ENCODE measurements around the gene MPV17. TPM values are rescaled to one million over a fixed set of nuclear protein-coding genes. Genes with fewer than 3 reads are reported as not detected.
"Not testable (repeated sequence)": the region's sequence is repeated elsewhere in the genome, so short reads cannot be mapped to it uniquely, and the experiment has no call there.

Gene MPV17
- total RNA-seq, 1 experiment from 2014 or later: 40.5 TPM

DNA sequence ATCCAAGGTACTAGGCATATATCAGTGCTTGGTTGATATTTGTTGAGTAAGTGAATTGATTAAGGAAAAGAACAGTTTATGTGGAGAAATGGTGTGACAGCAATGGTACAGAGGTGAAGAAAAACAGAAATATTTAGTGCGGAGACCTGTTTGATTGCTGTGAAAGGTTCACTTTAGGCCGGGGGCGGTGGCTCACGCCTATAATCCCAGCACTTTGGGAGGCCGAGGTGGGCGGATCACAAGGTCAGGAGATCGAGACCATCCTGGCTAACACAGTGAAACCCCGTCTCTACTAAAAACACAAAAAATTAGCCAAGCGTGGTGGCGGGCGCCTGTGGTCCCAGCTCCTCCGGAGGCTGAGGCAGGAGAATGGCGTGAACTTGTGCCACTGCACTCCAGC is 54.6 kb downstream of the MPV17 start:
- DNase-seq (ENCODE audit: low spot score): not testable (repeated sequence)

DNA sequence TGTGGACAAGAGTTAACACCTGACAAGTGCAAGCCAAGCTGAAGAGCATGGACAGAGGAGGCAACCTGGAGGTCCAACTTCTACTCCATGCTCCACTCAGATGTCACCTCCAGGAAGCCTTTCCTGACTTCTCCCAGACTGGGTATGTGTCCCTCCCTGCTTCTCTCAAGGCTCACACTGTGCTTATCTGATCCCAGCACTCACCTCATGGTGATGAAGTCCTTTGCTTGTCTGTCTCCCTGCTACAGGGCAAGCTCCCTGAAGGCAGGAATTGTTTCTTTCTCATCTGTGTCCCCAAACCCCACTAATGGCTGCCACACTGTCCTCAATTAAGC is 57.4 kb downstream of the MPV17 start:
- no peak for DNase-seq (ENCODE audit: low spot score)

DNA sequence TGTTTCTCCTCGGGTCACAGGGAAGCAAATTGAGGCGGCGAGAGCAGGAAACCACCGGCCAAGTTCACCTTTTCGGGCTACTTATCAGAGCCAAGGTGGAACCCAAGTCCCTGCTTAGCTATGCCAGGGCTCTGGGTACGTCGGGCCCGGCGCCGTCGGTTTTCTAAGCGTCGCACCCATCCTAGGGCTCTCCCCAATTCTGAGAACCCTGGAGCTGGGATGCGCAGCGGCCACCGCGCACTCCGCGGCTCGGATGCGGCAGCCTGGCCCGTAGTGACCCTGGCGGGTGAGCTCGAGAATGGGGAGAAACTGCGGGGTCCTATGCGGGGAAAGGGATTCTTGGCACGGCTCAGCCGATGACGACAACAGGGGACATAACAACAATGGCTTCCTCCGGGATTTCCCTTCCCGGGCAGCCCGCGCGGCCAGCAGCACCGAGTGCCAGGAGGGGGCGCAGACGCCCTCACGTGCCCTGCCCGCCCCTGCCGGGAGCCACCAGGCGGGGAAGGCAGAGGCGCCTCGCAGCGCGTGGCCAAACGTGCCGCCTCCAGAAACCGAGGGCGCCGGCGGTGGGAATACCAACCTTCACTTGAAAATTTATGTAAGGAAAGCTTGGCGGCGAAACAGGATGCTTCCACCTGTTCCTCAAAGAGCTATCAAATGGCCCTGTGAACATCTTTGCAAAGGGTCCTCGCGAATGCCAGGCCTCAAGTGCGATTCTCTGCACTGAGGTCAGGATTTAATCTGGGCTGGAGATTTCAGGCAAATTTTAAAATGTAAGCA is 58.0 kb downstream of the MPV17 start:
- peak; percentile 38 for DNase-seq (ENCODE audit: low spot score)

DNA sequence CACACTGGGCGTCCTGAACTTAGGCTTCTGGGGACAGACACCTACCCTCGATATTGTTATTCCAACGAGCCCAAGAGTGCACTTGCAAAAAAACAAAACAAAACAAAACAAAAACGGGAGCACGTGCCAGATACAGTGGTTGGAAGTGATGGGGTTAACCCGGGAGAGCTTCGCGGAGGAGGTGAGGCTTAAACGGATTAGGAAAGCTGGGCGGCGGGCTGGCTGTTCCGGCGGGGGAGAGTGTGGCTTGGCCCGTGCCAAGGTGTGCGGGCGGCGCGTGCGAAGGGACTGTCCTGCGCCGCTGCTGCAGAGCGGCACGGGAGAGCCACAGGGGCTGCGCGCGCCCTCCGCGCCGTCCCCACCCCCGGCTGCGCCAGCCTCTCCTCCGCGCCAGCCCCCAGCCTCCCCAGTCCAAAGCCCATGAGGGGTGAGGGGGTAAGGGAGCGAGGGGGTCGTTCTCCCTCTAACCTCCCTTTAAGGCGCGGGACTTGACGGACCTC is 58.6 kb downstream of the MPV17 start:
- no peak for DNase-seq (ENCODE audit: low spot score)

DNA sequence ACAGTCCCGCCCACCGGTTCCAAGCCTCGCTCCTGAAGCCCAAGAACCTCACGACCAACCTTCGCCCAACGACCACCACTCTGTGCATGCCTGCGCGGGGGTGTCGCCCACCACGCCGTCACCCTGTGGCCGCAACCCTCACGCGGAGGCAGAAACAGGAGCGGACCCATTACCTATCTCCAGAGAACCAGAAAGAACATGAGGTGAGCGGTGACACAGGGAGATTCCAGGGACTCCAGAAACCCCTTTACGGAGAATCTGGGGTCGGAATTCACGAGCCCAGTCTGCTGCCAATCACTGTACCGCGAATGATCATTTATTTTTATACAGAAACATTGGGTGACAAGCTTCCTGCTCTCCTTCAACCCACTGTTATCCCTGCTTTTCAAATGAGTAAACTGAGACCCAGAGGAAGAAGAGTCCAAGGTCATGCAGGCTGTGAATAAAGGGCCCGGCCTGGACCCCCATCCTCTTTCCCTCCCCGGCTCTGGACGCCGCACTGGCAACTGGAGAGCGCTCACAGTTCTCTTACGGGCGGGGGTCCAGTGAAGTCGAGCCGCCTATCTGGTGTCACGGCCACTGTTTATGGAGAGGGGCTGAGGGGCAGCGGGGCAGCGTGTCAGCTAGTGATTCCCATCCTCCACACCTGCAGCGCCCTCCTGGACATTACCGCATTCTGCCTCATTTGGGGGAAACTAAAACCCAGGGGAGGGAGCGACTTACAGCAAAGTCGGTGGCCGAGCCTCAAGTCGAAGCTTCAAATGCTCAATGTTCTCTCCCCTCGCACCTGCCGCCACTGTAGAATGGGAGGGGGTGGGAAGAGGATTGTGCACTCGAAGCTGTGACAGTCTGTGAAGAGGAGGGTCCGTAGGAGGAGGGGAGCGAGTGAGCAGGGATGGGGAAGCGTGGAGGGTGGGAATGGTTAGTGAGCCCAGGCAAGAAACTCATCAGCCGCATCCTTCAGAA is 59.3 kb downstream of the MPV17 start:
- DNase-seq (ENCODE audit: low spot score): no peak

DNA sequence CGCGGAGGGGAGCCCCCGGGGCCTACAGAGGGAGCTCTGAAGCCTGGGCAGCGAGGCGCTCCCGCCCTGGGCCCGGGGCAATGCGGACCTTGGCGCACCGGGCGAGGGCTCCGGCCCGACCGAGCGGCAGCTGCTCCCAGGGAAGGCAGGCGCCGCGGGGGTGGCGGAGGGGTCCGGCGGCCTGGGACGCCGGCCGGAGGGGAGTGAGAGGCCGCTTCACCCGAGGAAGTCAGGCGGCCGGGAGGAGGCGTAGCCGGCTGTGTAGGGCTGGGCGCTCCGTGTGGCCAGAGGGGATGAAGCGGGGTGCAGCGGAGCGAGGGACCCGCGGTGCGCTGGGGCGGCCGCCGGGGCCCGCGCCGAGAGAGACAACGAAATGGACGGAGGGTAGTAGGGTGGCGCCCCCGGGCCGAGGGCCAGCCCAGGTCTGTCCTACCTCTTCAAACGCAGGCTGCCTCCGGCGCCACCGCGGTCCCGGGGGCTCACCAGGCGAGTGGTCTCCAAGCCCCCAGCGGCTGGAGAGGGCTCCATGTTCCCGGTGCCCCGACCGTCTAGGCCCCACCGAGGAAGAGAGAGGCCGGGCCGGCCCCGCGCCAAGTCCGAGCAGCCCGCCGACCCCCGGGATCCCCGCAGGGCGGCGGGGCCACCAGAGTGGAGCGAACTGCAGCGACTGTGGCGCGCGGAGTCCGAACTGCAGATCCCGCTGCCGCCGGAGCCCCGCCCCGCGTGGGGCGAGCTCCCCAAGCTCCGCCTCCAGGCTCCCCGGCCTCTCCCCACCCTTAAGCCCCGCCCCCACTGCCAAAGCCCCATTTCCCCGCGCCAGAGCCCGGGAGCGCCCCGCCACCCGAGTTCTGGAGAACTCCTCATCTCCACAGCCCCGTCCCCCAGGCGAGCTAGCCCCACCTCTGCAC is 60.3 kb downstream of the MPV17 start, which contains the start of gene SLC30A3:
SLC30A3 (minus strand) TSS at position 669 of the 908 bp plus-strand sequence; CDS start at position 528, 141 bp downstream.
- DNase-seq (ENCODE audit: low spot score): no peak

DNA sequence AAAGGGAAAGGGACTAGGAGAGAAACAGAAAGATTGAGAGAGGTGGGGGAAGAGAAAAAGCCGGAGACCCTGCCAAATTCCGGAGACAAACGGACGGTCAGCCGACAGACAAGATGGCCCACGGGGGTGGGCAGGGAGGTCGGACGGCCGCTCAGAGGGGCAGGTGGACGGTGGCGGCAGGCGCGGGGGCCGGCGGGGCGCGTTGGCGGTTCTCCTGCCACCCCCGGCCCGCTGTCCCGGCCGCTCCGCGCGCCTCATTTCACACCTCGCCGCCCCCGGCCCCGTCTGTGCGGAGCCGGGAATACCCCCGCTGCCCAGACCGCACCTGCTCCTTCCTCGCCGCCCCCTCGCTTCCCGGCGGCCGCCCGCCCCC is 61.0 kb downstream of the MPV17 start:
- DNase-seq (ENCODE audit: low spot score): no peak

DNA sequence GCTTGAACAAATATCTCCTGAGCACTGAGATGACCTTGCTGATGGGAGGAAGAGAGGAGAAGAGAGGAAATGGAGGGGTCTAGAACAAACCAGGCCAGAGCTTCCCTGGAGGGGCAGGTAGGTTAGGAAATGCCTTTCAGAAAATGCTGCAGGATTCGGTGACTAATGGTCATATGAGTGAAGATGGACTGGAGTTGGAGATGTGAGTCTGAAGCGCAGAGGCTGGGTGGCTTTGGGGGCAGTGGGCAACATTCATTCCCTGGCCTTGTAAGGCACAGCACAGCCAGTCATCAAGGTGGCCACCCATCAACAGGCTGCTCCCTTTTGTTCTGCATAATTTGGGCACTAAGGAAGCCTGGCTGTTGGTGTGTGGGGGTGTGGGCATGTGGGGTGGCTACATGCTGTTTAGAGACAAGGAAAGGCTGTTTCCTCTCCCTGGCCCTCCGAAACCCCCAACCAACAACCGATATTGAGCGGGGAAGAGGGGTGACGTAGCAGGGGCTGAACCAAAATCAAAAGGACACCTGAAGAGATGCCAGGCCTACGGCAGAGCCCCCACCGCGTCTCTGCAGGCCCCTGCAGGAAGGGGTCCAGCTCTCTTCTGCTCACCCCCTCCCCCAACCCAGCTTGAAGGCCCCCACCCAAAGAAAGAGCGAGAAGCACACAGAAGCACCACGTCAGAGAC is 61.5 kb downstream of the MPV17 start:
- no peak for DNase-seq (ENCODE audit: low spot score)

Other genes starting within 250 kb of the MPV17 start
- gene EMILIN1, start 244.5 kb downstream of the MPV17 start, total RNA-seq (2014; rRNA removed; shearing (Covaris generic)): 0.65 and 1.1 TPM in 2 replicates
- 4.1 and 4.2 TPM in 2 replicates for gene KHK, start 236.3 kb downstream of the MPV17 start, total RNA-seq (2014; rRNA removed; shearing (Covaris generic))
- gene CGREF1, start 204.0 kb downstream of the MPV17 start, total RNA-seq (2014; rRNA removed; shearing (Covaris generic)): 38.2 and 42.0 TPM in 2 replicates
- not detected in 2 replicates for gene ABHD1, start 199.3 kb downstream of the MPV17 start, total RNA-seq (2014; rRNA removed; shearing (Covaris generic))
- gene PREB, start 188.5 kb downstream of the MPV17 start, total RNA-seq (2014; rRNA removed; shearing (Covaris generic)): 84.6 and 96.2 TPM in 2 replicates
- not detected in 2 replicates for gene PRR30, start 183.7 kb downstream of the MPV17 start, total RNA-seq (2014; rRNA removed; shearing (Covaris generic))
- gene TCF23, start 174.1 kb downstream of the MPV17 start, total RNA-seq (2014; rRNA removed; shearing (Covaris generic)): not detected in 2 replicates
- 75.0 and 86.6 TPM in 2 replicates for gene ATRAID, start 111.1 kb downstream of the MPV17 start, total RNA-seq (2014; rRNA removed; shearing (Covaris generic))
- gene SLC5A6, start 110.8 kb downstream of the MPV17 start, total RNA-seq (2014; rRNA removed; shearing (Covaris generic)): 48.8 and 55.0 TPM in 2 replicates
- 78.5 and 88.5 TPM in 2 replicates for gene CAD, start 105.7 kb downstream of the MPV17 start, total RNA-seq (2014; rRNA removed; shearing (Covaris generic))
- not detected in 2 replicates for gene SLC30A3, start 60.0 kb downstream of the MPV17 start, total RNA-seq (2014; rRNA removed; shearing (Covaris generic))
- not detected in 2 replicates for gene DNAJC5G, start 47.7 kb downstream of the MPV17 start, total RNA-seq (2014; rRNA removed; shearing (Covaris generic))
- 5.8 and 7.1 TPM in 2 replicates for gene TRIM54, start 40.7 kb downstream of the MPV17 start, total RNA-seq (2014; rRNA removed; shearing (Covaris generic))
- 4.9 and 5.6 TPM in 2 replicates for gene UCN, start 14.7 kb downstream of the MPV17 start, total RNA-seq (2014; rRNA removed; shearing (Covaris generic))
- 62.4 and 65.1 TPM in 2 replicates for gene GTF3C2, start 33.7 kb upstream of the MPV17 start, total RNA-seq (2014; rRNA removed; shearing (Covaris generic))
- 26.6 and 31.9 TPM in 2 replicates for gene EIF2B4, start 47.2 kb upstream of the MPV17 start, total RNA-seq (2014; rRNA removed; shearing (Covaris generic))
- 72.8 and 79.9 TPM in 2 replicates for gene SNX17, start 47.5 kb upstream of the MPV17 start, total RNA-seq (2014; rRNA removed; shearing (Covaris generic))
- gene ZNF513, start 57.6 kb upstream of the MPV17 start, total RNA-seq (2014; rRNA removed; shearing (Covaris generic)): 16.0 and 20.4 TPM in 2 replicates
- gene PPM1G, start 86.5 kb upstream of the MPV17 start, total RNA-seq (2014; rRNA removed; shearing (Covaris generic)): 141 and 148 TPM in 2 replicates
- 49.7 and 50.1 TPM in 2 replicates for gene NRBP1, start 105.5 kb upstream of the MPV17 start, total RNA-seq (2014; rRNA removed; shearing (Covaris generic))
- gene KRTCAP3, start 119.3 kb upstream of the MPV17 start, total RNA-seq (2014; rRNA removed; shearing (Covaris generic)): 29.3 and 30.4 TPM in 2 replicates
- 21.1 and 24.0 TPM in 2 replicates for gene IFT172, start 166.6 kb upstream of the MPV17 start, total RNA-seq (2014; rRNA removed; shearing (Covaris generic))
- gene FNDC4, start 172.1 kb upstream of the MPV17 start, total RNA-seq (2014; rRNA removed; shearing (Covaris generic)): 0.26 TPM in 1 of 2 replicates, not detected in the other
- gene GCKR, start 173.7 kb upstream of the MPV17 start, total RNA-seq (2014; rRNA removed; shearing (Covaris generic)): 0.76 and 1.4 TPM in 2 replicates